Fibroblast of lung (primary cell): Measurements from ENCODE around the gene QRICH2. TPM values are rescaled to one million over a fixed set of nuclear protein-coding genes. Genes with fewer than 3 reads are reported as not detected.

Experiments used
- DNase-seq, 2 donors: peaks; one replicate each; pipeline versions ENCODE4 v3.0.0 to v3.0.0-alpha.2; 2010; ENCODE audit warnings: low read depth in 2 of 2
- H2AFZ ChIP-seq: 2 replicates; pipeline ENCODE4 v1.5.1; 2012; ENCODE audit warnings: low read length, control low read depth, inconsistent platforms
- H3K27ac ChIP-seq: 2 replicates; pipeline ENCODE4 v1.5.1; 2011; ENCODE audit warnings: low read length, control low read depth; ENCODE audit not compliant: insufficient read depth
- H3K27me3 ChIP-seq: 2 replicates; pipeline ENCODE4 v1.5.1; 2011; ENCODE audit warnings: mild to moderate bottlenecking, low read length; ENCODE audit not compliant: control insufficient read depth, insufficient read depth
- H3K36me3 ChIP-seq: 2 replicates; pipeline ENCODE4 v1.5.1; 2011; ENCODE audit warnings: low read length; ENCODE audit not compliant: control insufficient read depth, insufficient read depth
- H3K4me1 ChIP-seq: 2 replicates; pipeline ENCODE4 v1.5.1; 2011; ENCODE audit warnings: low read length; ENCODE audit not compliant: control insufficient read depth, insufficient read depth; ENCODE audit errors: extremely low read depth
- H3K4me2 ChIP-seq: 2 replicates; pipeline ENCODE4 v1.5.1; 2011; ENCODE audit warnings: low read length, control low read depth; ENCODE audit not compliant: insufficient read depth; ENCODE audit errors: extremely low read depth
- H3K4me3 ChIP-seq, 4 experiments: fragments of 200-600 bp in 1 of 4; sonication (generic) in 1 of 4; replicated peaks in 1 of 4; 2 replicates each; pipeline ENCODE4 v1.5.1; 2011 to 2016; ENCODE audit warnings: low read length in 4 of 4, low read depth in 3 of 4, mild to moderate bottlenecking in 3 of 4, control low read depth in 2 of 4, inconsistent platforms in 1 of 4, mixed read lengths in 1 of 4; ENCODE audit not compliant: insufficient read depth in 1 of 4; ENCODE audit errors: control extremely low read depth in 1 of 4
- H3K79me2 ChIP-seq: 2 replicates; pipeline ENCODE4 v1.5.1; 2012; ENCODE audit warnings: mild to moderate bottlenecking, low read length, inconsistent platforms; ENCODE audit not compliant: control insufficient read depth, insufficient read depth
- H3K9ac ChIP-seq: 2 replicates; pipeline ENCODE4 v1.5.1; 2011; ENCODE audit warnings: mild to moderate bottlenecking, low read length, control low read depth; ENCODE audit not compliant: insufficient read depth
- H3K9me3 ChIP-seq: 2 replicates; pipeline ENCODE4 v1.5.1; 2012; ENCODE audit warnings: low read depth, low read length; ENCODE audit not compliant: control insufficient read depth, insufficient read depth
- H4K20me1 ChIP-seq: 2 replicates; pipeline ENCODE4 v1.5.1; 2011; ENCODE audit warnings: low read length; ENCODE audit not compliant: control insufficient read depth, insufficient read depth; ENCODE audit errors: extremely low read depth
- CTCF ChIP-seq, 2 donors: IDR thresholded peaks in 1 of 2; conservative IDR thresholded peaks in 1 of 2; 1 replicate in 1 of 2; 2 replicates in 1 of 2; pipeline ENCODE4 v1.5.1; 2011 to 2012; ENCODE audit warnings: low read length in 2 of 2, control low read depth in 1 of 2, inconsistent platforms in 1 of 2, low read depth in 1 of 2, mild to moderate bottlenecking in 1 of 2
- EZH2 ChIP-seq: IDR thresholded peaks from 2 replicates; pipeline ENCODE4 v1.5.1; 2012; ENCODE audit warnings: low read length, control low read depth, mild to moderate bottlenecking; ENCODE audit errors: missing control alignments
- polyA plus RNA-seq, 2 donors: library from polyadenylated mRNA; depleted of rRNA in 1 of 2; stranded (reverse) in 1 of 2; unstranded in 1 of 2; fragments of >200 nt; gene quantifications; 2 replicates each; pipeline ENCODE4 v1.2.1, GENCODE V29; 2011 to 2012; ENCODE audit warnings: missing spikeins in 1 of 2
- total RNA-seq: library from RNA; depleted of rRNA; stranded (reverse); fragments of >200 nt; gene quantifications from 2 replicates; pipeline ENCODE4 v1.2.1, GENCODE V29; 2014

QRICH2 gene
- total and polyA plus RNA-seq, 2 donors (not counting 1 experiment from before 2014, with no cell fraction given) = 0.26 to 4.3 TPM

DNA sequence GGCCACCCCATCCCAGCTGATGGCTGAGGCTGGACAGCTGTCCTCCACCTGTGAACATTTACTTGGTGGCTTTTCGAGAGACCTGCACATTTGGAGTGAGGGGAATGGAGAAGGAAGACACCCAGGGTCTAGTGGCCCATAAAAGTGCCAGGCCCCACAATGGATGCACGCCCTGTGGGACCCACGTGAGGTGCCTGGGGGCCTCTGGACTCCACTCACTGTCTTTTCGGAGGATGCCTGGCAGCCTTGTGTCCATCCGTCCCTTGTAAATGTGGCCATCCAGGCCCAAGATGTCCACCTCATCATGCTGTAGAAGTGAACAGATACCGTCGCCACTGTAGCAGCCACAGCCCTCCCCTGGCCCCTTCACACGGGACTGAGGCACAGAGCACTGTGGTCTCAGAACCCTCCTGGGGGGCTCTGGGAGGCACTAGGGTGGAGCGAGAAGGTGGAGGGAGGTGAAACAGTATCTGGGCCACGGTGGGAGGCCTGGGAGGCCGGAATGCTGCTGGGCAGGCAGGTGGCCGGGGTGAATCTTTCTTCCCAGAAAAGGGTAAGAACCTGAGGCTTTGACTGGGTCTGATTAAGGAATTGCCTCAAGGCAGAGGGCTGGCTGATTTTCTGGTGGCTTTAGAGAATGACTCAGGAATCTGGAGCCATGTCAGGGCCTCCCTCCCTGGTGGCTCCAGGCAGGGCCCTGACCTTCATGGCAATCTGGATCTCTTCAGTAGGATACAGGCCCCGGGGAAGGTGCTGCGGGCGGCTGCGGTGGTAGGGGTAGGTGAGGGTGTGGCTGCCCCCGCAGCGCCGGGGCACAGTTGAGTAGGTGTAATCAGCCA, 31.4 kb downstream of the QRICH2 start:
- no peak for TF ChIP-seq CTCF (conservative IDR thresholded peaks at IDR 0.05 in 1 of 2, IDR thresholded peaks at IDR 0.05 in 1 of 2; ENCODE audit: low read depth in 1 of 2, low read length in 2 of 2)
- no peaks in the 10 kb centered on the region for H3K27me3 ChIP-seq
- no peak overlapping the region for H3K4me3 ChIP-seq
- H3K27ac ChIP-seq = no peak overlapping the region
- H3K9me3 ChIP-seq = no peaks in the 10 kb centered on the region
- peaks cover 2% of the 10 kb centered on the region for H3K36me3 ChIP-seq
- H3K4me1 ChIP-seq = peaks cover 2% of the 10 kb centered on the region
- no peak overlapping the region for H2AFZ ChIP-seq
- no peaks in the 10 kb centered on the region for H3K79me2 ChIP-seq
- H4K20me1 ChIP-seq = no peaks in the 10 kb centered on the region
- no peak overlapping the region for H3K9ac ChIP-seq
- H3K4me2 ChIP-seq = no peak overlapping the region
- peak in 1 of 2 donors; percentile 26 for DNase-seq

DNA sequence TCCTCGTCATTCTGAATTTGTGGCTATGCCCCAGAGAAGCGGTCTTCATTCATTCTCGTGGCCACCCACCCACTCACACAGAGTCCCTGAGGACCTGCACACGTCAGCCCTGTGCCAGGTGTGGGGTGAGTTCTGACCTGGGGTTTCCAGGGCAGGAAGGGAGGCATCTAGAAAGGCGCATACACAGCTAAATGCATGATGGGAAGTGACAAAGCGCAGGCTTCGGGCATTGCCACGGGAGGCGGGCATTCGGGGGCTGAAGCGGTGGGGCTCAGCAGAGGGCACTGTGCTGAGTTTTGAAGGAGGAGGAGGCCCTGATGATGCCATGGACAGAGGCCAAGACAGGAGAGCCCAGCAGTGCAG, 32.0 kb downstream of the QRICH2 start:
- no peak for TF ChIP-seq CTCF (conservative IDR thresholded peaks at IDR 0.05 in 1 of 2, IDR thresholded peaks at IDR 0.05 in 1 of 2; ENCODE audit: low read depth in 1 of 2, low read length in 2 of 2)
- no peak for TF ChIP-seq EZH2
- Histone ChIP-seq H3K9me3 (no peaks in the 10 kb centered on the region), H3K36me3 (peaks cover 2% of the 10 kb centered on the region)

DNA sequence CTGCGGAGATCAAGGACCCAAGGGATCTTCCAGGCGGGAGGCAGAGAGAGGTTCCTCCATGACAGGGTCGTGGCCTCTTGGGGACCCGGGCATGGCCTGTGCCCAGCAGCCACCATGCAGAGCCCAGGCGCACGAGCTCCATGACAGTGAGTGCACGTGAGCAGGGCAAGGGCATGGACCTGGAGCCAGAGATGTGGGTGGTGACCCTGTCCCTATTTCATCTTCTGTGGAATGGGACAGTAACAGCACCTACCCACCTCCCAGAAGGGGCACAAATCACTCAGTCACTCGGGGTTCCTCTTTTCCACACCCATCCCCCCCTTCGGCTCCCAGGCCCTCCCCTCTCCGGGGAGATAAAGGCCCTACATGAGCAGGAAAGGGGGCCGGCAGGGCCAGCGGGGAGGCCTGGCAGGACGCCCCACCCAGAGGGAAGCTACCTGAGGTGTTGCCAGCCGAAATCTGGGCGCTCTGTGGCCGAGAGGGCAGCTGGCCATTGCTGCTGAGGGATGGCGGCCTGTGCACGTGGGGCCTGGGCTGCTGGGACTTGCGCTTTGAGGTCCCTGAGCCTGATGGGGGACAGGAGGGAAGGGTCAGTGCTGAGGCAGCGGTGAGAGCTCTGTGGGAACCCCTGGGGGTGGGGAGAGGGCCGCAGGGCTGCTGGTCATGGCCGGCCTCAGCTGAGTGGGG, 32.6 kb downstream of the QRICH2 start:
- Histone ChIP-seq H3K9me3 (no peaks in the 10 kb centered on the region), H3K79me2 (no peaks in the 10 kb centered on the region), H3K36me3 (peaks cover 5% of the 10 kb centered on the region), H2AFZ (no peak overlapping the region), H3K27ac (no peak overlapping the region), H3K4me2 (no peak overlapping the region), H4K20me1 (no peaks in the 10 kb centered on the region), H3K27me3 (no peaks in the 10 kb centered on the region), H3K9ac (no peak overlapping the region), H3K4me3 (no peak overlapping the region), H3K4me1 (peaks cover 4% of the 10 kb centered on the region)
- DNase-seq = no peak
- TF ChIP-seq EZH2 = no peak
- TF ChIP-seq CTCF (conservative IDR thresholded peaks at IDR 0.05 in 1 of 2, IDR thresholded peaks at IDR 0.05 in 1 of 2; ENCODE audit: low read depth in 1 of 2, low read length in 2 of 2) = no peak

More for the DNA sequence above, 32.0 kb downstream of the QRICH2 start:
- no peak overlapping the region for H3K27ac ChIP-seq
- H3K4me2 ChIP-seq = no peak overlapping the region
- no peaks in the 10 kb centered on the region for H4K20me1 ChIP-seq
- H3K4me3 ChIP-seq = no peak overlapping the region
- no peaks in the 10 kb centered on the region for H3K27me3 ChIP-seq
- H3K9ac ChIP-seq = no peak overlapping the region
- no peak overlapping the region for H2AFZ ChIP-seq
- H3K4me1 ChIP-seq = peaks cover 2% of the 10 kb centered on the region
- no peak for DNase-seq
- H3K79me2 ChIP-seq = no peaks in the 10 kb centered on the region
